ACHN (cell line): ENCODE results near the gene MRGPRX1.
A peak's percentile ranks its signal among the peaks of the same experiment; 100 is the strongest.
"Not testable (repeated sequence)": the region's sequence is repeated elsewhere in the genome, so short reads cannot be mapped to it uniquely, and the experiment has no call there.

ENCODE experiments used
- DNase-seq: peaks from one replicate; pipeline ENCODE4 v3.0.0-alpha.2; 2015
- in situ Hi-C: cut with HindIII; loops from 2 replicates; pipeline ENCODE4 v1.10.0; 2017; ENCODE audit warnings: low sequenced_read_pairs, low pct_ligation_motif_present, low pct_unique_long_range_greater_than_20kb

MRGPRX1 gene

DNA sequence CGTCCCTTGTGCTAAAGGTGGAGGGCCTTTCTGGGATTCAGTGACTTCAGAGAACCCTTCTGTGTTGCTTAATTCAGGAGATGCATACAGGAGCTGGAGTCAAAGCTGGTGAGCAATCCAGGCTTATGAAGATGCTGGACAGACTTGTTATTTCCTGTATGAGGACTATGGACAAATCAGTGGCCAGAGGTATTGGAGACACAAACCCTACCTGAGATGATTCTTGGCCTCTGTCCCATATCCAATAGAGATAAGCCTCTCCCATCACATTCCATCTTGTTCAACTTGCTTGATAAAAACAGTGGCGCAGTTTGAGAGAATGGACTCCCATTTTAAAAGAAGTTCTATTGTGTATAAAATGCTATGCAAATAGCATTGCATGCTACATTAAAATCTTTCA lies at the start of gene MRGPRX1:
Gene MRGPRX1, minus strand, starts transcription at position 101 of the 400 bp plus-strand sequence. CDS start 4,630 bp downstream, outside the sequence.
- in situ Hi-C loops, result no loop called here
- no peak for DNase-seq

DNA sequence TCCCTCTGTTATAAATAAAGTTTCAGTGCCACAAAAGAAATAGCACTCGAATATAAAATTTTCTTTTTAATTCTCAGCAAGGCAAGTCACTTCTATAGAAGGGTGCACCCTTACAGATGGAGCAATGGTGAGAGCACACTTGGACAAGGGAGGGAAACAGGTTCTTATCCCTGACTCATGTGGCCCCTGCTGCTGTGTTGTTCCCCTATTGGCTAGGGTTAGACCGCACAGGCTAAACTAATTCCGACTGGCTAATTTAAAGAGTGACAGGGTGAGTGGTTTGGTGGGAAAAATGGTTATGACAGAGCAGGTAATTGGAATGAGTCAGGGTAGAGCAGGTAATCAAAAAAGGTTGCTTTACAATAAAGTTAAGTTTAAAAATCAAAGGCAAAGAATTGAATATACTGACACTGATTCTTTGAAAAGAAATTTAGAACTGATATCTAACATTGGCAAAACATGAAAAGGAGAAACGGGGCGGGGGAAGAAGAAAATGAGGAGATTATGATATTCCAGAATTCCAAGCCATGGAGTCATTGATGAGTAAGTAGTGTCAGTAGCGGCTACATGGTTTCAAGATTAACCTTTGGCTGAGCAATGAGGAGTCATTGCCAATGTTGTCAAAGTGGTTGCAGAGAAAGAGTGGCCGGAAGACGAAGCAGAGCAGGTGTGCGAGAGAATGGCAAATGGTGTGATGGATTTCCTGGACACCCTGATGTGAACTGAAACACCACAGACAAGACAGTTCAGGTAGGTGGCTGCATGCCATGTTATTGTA lies 48.4 kb upstream of the MRGPRX1 start:
- peak; percentile 88 for DNase-seq
- in situ Hi-C loops, result no loop called here

DNA sequence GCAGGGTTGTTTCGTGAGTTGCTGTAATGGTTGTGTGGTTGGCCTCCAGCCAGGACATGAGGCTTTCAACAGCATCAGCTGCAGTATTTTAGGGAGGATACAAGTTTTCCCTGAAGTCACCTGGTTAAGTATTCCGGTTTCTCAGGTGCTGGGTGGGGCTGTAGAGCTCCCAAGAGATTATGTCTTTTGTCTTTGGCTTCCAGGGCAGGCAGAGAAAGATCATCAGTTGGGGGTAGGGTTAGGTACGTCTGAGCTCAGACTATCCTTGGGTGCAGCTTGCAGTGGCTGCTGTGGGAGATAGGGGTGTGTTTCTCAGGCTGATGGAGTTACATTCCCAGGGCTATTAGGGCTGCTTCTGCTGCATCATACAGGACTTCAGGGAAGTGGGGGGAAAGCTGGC lies 47.5 kb upstream of the MRGPRX1 start:
- in situ Hi-C loops, result no loop called here
- DNase-seq, result no peak

DNA sequence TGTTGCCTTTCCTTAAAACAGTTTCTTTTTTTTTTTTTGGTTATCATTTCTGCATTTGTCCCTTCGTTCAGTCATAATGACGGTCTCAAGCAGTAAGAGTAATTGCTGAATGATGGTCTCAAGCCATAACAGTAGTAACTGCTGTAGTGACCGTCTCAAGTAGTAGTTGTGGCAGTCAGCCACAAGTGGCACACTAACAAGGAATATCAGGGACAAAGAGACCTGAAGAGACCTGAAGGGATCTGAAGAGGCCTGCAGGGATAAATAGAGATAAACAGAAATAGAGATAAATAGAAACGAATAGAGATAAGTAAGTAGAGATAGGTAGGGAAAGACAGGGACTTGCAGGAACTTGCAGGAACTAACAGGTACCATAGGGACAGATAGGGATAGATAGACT lies 42.7 kb upstream of the MRGPRX1 start:
- in situ Hi-C loops, result no loop called here
- no peak for DNase-seq

DNA sequence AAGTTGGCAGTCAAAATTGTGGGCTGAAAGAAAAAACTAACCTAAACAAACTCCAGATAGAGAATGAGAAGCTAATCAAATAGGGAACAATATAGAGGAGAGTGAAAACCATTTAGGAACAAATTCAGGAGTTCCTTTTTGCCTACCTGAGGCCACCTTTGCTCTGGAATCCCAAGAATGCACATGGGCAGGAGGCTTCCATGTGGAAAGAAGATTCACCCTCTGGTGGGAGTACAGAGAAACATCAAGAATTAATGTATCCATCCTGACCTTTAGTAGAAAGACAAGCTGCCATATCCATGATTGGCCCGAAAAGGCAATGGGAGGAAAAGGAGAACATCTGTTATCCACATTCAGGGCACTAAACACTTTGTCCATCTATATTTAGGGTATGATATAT lies 35.0 kb upstream of the MRGPRX1 start:
- DNase-seq, result no peak
- in situ Hi-C loops, result no loop called here

DNA sequence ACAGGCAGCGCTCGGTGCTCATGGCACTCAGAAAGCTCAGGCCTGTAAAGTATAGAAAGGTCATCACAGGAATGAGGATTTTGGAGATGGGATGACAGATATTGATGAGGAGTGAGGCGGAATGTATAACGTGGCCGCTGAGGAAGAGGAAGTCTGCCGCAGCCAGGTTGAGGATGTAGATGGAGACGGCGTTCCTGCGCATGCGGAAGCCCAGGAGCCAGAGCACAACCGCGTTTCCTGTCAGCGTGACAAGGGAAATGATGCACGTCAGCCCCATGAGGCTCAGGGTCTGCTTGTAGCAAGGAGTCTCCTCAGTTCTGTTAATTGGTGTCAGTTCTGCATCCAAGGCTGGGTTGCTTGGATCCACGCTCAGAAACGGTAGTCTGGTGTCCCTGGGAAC lies 33.1 kb upstream of the MRGPRX1 start:
- DNase-seq, result no peak
- in situ Hi-C loops, result no loop called here

DNA sequence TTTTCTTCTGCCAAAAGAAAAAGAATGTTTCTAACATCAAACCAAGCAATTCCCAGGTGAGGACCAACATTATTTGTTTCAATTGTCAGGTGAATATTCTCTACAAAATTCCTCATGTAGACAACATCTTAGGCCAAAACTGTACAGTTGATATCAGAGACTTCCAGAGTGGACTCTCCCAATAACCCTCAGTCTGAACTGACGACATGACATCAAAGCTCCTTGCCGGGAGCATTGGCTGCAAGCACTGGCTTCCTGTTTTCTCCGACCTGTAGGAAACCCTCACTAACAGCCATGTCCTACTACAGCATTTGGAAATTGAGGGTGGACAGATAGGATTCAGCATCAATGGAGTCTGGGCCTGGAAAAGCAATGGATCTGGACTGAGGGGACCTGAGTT lies 30.5 kb upstream of the MRGPRX1 start:
- no peak for DNase-seq
- in situ Hi-C loops, result no loop called here

DNA sequence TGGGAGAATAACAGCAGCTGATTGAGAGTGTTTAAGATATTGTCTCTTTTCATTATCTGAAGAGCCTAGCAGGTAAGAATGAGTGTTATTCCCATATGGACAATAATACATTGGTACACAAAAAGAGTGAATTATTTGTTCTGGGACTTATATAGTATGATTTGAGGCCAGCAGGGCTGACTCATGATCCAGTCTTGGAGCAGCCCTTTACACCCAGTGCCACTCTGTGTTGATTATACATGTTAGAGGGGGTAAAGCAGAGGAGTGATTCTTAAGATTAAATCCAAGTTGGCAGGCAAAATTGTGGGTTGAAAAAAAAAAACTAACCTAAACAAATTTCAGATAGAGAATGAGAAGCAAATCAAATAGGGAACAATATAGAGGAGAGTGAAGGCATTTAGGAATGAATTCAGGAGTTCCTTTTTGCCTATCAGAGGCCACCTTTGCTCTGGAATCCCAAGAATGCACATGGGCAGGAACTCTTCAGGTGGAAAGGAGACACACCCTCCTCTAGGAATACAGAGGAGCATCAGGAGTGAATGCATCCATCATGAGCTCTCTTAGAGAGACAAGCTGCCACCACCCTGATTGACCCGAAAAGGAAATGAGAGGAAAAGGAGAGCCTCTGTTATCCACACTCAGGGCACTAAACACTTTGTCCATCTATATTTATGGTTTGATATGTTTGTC lies 19.2 kb upstream of the MRGPRX1 start:
- no peak for DNase-seq

DNA sequence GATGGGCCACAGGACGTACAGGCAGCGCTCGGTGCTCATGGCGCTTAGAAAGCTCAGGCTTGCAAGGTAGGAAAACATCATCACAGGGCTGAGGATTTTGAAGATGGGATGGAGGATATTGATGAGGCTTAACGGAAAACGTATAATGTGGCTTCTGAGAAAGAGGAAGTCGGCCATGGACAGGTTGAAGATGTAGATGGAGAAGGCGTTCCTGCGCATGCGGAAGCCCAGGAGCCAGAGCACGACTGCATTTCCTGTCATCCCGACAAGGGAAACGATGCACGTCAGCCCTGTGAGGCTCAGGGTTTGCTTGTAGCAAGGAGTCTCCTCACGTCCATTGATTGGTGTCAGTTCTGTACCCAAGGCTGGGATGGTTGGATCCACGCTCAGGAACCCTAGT lies 17.4 kb upstream of the MRGPRX1 start:
- no peak for DNase-seq
- in situ Hi-C loops, result no loop called here

More for the DNA sequence above, 19.2 kb upstream of the MRGPRX1 start:
- in situ Hi-C loops, result no loop called here

DNA sequence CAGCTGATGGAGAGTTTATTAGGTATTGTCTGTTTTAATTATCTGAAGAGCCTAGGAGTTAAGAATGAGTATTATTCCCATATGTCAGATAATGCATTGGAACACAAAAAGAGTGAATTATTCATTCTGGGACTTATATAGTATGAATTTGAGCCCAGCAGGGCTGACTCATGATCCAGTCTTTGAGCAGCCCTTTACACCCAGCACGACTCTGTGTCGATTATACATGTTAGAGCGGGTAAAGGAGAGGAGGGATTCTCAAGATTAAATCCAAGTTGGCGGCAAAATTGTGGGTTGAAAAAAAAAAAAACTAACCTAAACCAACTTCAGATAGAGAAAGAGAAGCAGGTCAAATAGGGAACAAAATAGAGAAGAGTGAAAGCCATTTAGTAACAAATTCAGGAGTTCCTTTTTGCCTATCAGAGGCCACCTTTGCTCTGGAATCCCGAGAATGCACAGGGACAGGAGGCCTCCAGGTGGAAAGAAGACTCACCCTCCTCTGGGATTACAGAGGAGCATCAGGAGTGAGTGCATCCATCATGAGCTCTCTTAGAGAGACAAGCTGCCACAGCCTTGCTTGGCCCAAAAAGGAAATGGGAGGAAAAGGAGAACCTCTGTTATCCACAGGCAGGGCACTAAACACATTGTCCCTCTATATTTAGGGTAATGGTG lies 3.1 kb downstream of the MRGPRX1 start:
- in situ Hi-C loops, result no loop called here
- no peak for DNase-seq

DNA sequence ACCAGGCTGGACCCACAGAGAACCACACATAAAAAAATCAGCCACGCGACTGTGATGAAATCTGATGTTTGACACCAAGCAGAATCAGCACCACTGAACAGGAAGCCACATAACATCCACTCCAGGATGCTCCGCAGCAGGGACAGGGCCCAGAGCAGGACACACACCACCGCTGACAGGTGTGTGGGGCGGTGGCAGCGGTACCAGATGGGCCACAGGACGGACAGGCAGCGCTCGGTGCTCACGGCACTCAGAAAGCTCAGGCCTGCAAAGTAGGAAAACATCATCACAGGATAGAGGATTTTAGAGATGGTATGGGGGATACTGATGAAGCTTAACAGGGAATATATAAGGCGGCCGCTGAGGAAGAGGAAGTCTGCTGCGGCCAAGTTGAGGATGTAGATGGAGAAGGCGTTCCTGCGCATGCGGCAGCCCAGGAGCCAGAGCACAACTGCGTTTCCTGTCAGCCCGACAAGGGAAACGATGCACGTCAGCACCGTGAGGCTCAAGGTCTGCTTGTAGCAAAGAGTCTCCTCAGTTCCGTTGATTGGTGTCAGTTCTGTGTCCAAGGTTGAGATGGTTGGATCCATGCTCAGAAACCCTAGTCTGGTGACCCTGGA lies 4.9 kb downstream of the MRGPRX1 start:
- in situ Hi-C loops, result no loop called here
- DNase-seq, result no peak

DNA sequence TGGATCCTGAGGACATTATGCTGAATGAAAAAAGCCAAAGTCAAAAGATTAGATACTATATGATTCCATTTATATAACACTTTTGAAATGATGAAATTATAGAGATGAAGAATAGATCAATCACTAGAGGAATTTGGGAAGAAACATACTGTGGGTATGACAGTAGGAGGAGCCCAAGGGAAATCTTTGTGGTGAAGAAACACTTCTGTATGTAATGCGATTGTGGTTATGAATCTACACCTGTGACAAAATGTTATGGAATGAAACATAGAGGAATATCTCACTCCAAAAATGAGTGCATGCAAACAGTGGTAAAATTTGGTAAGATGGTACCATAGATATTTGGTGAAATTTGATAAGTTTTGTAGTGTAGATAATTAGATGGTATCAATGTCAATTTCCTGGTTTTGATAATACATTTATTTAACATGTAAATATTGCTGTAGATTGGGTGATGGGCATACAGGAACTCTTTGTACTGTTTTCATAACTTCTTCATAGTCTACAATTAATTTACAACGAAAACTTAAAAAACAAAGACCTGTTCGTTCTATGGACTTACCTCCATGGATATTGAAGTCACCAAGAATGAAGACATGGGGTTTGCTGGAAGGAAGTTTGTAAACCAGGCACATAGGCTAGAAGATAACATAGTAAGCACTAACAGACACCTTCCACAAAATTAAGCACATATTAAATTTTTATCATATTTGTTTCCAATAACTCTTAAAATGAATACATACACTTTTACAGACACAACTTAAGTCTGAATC lies 11.5 kb downstream of the MRGPRX1 start:
- DNase-seq, result no peak
- in situ Hi-C loops, result no loop called here

DNA sequence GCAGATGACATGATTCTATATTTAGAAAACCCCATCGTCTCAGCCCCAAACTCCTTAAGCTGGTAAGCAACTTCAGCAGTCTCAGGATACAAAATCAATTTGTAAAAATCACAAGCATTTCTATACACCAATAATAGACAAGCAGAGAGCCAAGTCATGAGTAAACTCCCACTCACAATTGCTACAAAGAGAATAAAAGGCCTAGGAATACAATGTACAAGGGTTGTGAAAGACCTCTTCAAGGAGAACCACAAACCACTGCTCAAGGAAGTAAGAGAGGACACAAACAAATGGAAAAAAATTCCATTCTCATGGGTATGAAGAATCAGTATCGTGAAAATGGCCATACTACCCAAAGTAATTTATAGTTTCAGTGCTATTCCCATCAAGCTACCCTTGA lies 13.8 kb downstream of the MRGPRX1 start:
- in situ Hi-C loops, DNase-seq: not testable (repeated sequence)

DNA sequence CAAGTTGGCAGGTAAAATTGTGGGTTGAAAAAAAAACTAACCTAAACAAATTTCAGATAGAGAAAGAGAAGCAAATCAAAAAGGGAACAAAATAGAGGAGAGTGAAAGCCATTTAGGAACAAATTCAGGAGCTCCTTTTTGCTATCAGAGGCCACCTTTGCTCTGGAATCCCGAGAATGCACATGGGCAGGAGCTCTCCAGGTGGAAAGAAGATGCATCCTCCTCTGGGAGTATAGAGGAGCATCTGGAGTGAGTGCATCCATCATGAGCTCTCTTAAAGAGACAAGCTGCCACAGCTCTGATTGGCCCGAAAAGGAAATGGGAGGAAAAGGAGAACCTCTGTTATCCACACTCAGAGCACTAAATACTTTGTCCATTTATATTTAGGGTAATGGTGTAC lies 26.3 kb downstream of the MRGPRX1 start:
- DNase-seq, result no peak
- in situ Hi-C loops, result no loop called here

DNA sequence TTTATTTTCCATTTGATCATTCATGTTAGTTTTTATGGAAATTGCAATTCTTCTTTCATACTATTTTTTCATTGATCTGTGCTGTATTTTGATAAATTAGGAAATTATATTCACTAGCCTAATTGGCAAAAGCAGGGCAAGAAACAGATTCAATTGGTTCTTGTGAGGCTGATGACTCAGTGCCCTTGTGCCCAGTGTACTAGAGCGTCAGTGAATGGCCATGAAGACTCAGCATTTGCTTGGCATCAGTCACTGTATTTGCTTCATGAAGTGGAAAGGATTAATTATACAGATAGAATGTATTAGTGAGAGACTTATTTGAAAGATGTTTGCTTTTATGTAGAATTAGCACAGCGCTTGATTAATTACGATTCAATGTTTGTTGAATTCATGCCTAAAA lies 31.8 kb downstream of the MRGPRX1 start:
- in situ Hi-C loops, result no loop called here
- no peak for DNase-seq

DNA sequence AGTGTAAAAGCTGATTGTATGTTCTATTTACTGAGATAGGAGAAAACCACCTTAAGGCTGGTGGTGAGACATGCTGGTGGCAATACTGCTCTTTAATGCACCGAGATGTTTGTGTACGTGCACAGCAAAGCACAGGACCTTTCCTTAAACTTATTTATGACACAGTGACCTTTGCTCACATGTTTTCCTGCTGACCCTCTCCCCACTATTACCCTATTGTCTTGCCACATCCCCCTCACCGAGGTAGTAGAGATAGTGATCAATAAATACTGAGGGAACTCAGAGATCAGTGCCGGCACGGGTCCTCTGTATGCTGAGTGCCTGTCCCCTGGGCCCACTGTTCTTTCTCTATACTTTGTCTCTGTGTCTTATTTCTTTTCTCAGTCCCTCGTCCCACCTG lies 38.6 kb downstream of the MRGPRX1 start:
- DNase-seq, in situ Hi-C loops: not testable (repeated sequence)

DNA sequence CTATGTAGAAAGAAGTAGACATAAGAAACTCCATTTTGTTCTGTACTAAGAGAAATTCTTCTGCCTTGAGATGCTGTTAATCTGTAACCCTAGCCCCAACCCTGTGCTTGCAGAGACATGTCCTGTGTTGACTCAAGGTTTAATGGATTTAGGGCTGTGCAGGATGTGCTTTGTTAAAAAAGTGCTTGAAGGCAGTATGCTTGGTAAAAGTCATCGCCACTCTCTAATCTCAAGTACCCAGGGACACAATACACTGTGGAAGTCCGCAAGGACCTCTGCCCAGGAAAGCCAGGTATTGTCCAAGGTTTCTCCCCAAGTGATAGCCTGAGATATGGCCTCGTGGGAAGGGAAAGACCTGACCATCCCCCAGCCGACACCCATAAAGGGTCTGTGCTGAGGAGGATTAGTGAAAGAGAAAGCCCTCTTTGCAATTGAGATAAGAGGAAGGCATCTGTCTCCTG lies 39.0 kb downstream of the MRGPRX1 start:
- in situ Hi-C loops, DNase-seq: not testable (repeated sequence)

DNA sequence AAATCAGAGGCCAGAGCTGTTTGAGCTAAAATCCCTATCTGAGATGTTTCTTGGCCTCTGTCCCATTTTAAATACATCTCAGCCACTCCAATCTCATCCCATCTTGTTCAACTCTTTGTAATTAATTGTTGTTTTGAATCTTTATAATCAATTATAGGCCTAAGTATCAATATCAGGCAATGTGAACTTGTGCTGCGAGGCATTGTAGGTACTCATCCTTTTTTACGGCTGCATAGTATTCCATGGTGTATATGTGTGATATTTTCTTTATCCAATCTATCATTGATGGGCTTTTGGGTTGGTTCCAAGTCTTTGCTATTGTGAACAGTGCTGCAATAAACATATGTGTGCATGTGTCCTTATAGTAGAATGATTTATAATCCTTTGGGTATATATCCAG lies 47.5 kb downstream of the MRGPRX1 start:
- in situ Hi-C loops, DNase-seq: not testable (repeated sequence)
